Body of pancreas (tissue), 4 donors: Measurements from ENCODE around the gene RBP2. TPM values are rescaled to one million over a fixed set of nuclear protein-coding genes. Genes with fewer than 3 reads are reported as not detected.

Experiments used
- ATAC-seq: fragments of 150-250 bp; one replicate; pipeline ENCODE4 v1.9.1; 2016
- DNase-seq, 4 donors: peaks; one replicate each; pipeline ENCODE4 v3.0.0-alpha.2; 2019
- H3K27ac ChIP-seq, 4 donors: fragments of 200-600 bp; sonication (generic); 1 replicate in 3 of 4; 2 replicates in 1 of 4; pipeline versions ENCODE4 v1.5.1 to v1.6.1; 2016 to 2019; ENCODE audit warnings: mild to moderate bottlenecking in 1 of 4, mixed read lengths in 1 of 4, moderate library complexity in 1 of 4
- H3K27me3 ChIP-seq, 2 donors: fragments of 200-600 bp; sonication (generic); one replicate each; pipeline ENCODE4 v1.6.0; 2016; ENCODE audit warnings: mild to moderate bottlenecking in 1 of 2
- H3K36me3 ChIP-seq, 2 donors: fragments of 200-600 bp; sonication (generic); replicated peaks in 1 of 2; 2 replicates each; pipeline ENCODE4 v1.5.1; 2016; ENCODE audit warnings: low read depth in 2 of 2; ENCODE audit not compliant: insufficient read depth in 1 of 2
- H3K4me1 ChIP-seq: fragments of 200-600 bp; sonication (generic); one replicate; pipeline ENCODE4 v1.6.0; 2016
- H3K4me3 ChIP-seq, 2 donors: fragments of 200-600 bp; sonication (generic); 1 replicate in 1 of 2; 2 replicates in 1 of 2; pipeline ENCODE4 v1.5.1; 2016 to 2019
- H3K9me3 ChIP-seq, 3 donors: fragments of 200-600 bp; sonication (generic); 1 replicate in 2 of 3; 2 replicates in 1 of 3; pipeline ENCODE4 v1.5.1; 2016
- POLR2A ChIP-seq, 3 donors: fragments of 450-650 bp; IDR thresholded peaks; one replicate each; pipeline ENCODE4 v1.6.1; 2016; ENCODE audit warnings: antibody characterized with exemption in 3 of 3, mild to moderate bottlenecking in 2 of 3
- WGBS, 2 donors: methylation state at CpG; one replicate each; pipeline ENCODE4 v1.1.5; 2017; 5-methylcytosine and 5-hydroxymethylcytosine counted together
- intact Hi-C: fragments of 100-400 bp; cut with DNase I; formaldehyde crosslinking; loops from one replicate; pipeline ENCODE4 v1.15.1; 2023
- total RNA-seq, 2 donors: library from RNA; depleted of rRNA; stranded (reverse); fragments of >200 nt; gene quantifications; one replicate each; pipeline ENCODE4 v1.1.0, GENCODE V29; 2016
- TF ChIP-seq, protein P1 (sequence below), 7 experiments: fragments of 450-650 bp in 4 of 7; fragments of 200-600 bp in 3 of 7; sonication (generic) in 3 of 7; IDR thresholded peaks; one replicate each; pipeline ENCODE4 v1.5.1; 2016 to 2019; ENCODE audit warnings: antibody characterized with exemption in 7 of 7

The RBP2 gene
- total RNA-seq, 2 donors from 2014 or later = not detected

DNA sequence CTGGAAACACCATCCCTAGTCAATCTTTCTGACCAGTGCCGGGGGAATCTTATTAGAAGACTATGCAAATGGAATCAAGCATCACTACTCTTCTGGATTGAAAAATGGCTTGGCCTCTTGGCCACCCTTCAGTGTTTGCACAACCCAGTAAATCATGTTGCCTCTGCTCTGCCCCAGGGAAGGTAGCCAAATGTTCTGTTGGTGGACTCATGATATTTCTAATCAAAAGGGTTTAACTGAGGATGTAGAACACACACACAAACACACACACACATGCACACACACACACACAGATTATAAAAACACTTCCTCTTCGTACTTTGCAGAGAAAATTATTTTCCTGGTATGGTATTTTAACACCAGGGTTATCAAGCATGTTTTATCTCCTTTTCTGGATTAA lies 7.9 kb downstream of the RBP2 start:
- no peak for TF ChIP-seq POLR2A (IDR thresholded peaks at IDR 0.05)
- TF ChIP-seq, protein P1, sequence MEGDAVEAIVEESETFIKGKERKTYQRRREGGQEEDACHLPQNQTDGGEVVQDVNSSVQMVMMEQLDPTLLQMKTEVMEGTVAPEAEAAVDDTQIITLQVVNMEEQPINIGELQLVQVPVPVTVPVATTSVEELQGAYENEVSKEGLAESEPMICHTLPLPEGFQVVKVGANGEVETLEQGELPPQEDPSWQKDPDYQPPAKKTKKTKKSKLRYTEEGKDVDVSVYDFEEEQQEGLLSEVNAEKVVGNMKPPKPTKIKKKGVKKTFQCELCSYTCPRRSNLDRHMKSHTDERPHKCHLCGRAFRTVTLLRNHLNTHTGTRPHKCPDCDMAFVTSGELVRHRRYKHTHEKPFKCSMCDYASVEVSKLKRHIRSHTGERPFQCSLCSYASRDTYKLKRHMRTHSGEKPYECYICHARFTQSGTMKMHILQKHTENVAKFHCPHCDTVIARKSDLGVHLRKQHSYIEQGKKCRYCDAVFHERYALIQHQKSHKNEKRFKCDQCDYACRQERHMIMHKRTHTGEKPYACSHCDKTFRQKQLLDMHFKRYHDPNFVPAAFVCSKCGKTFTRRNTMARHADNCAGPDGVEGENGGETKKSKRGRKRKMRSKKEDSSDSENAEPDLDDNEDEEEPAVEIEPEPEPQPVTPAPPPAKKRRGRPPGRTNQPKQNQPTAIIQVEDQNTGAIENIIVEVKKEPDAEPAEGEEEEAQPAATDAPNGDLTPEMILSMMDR (IDR thresholded peaks at IDR 0.05) = no peak
- Histone ChIP-seq H3K4me3 (no peak overlapping the region), H3K9me3 (no peaks in the 10 kb centered on the region), H3K4me1 (peaks cover 7% of the 10 kb centered on the region), H3K36me3 (no peaks in the 10 kb centered on the region), H3K27me3 (no peaks in the 10 kb centered on the region), H3K27ac (no peak overlapping the region)
- ATAC-seq (peak; percentile 50), DNase-seq (peak in 1 of 4 donors; percentile 37)
- 34 to 42% methylated on average over 2 of the region's 2 CpGs for WGBS, 2 donors
- intact Hi-C loops = no loop called here

DNA sequence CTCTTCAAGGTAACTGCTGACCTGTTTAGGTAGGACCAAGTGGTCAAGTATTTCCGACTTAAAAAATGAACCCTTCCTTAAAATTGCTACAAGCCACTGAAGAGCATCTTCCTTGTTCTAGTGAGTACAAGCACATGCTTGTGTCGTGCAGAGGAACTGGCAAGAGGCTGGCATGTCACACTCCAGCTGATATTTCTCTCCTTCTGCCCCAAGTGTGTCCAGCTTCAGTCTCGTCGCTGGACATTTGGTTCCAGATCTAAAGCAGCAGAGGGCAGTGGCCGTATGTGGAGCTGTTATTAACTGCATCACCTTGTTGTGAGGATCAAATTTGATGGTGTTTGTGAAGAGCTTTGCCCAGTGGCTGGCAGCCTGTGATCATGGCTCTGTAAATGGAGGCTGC lies 10.0 kb downstream of the RBP2 start:
- no peaks in the 10 kb centered on the region for H3K36me3 ChIP-seq
- H3K4me1 ChIP-seq = peaks cover 13% of the 10 kb centered on the region
- no peak for ATAC-seq
- no peak overlapping the region for H3K4me3 ChIP-seq
- H3K27ac ChIP-seq = no peak overlapping the region
- intact Hi-C loops = no loop called here
- DNase-seq = no peak
- no peaks in the 10 kb centered on the region for H3K9me3 ChIP-seq
- TF ChIP-seq POLR2A (IDR thresholded peaks at IDR 0.05) = no peak
- TF ChIP-seq, protein P1 (IDR thresholded peaks at IDR 0.05) = no peak
- 84 to 95% methylated on average over 5 of the region's 5 CpGs for WGBS, 2 donors
- no peaks in the 10 kb centered on the region for H3K27me3 ChIP-seq

DNA sequence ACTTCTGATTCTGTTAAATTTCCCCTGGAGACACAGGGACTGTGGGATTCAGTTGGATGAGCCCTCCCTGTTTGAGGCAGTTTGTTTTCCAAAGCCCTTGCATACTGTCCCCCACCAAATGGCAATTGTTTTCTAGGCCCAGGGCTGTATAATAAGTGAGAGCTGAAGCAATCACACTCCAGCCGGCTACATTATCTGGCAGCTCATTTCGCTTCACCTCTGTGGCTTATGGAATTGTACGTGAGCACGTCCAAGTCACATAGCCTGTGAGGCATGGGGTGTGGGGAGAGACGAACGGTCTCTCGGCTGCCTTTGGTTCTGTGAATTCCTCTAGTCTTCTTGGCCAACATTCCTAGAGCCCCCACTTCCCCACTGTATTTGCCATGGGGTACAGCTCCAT lies 10.7 kb downstream of the RBP2 start:
- no peak overlapping the region for H3K4me3 ChIP-seq
- WGBS, 2 donors = 94 to 96% methylated on average over 7 of the region's 7 CpGs
- intact Hi-C loops = no loop called here
- no peaks in the 10 kb centered on the region for H3K27me3 ChIP-seq
- no peak overlapping the region for H3K27ac ChIP-seq
- no peak for DNase-seq
- TF ChIP-seq, protein P1 (IDR thresholded peaks at IDR 0.05) = no peak
- no peak for TF ChIP-seq POLR2A (IDR thresholded peaks at IDR 0.05)
- H3K9me3 ChIP-seq = no peaks in the 10 kb centered on the region
- ATAC-seq = no peak
- peaks cover 13% of the 10 kb centered on the region for H3K4me1 ChIP-seq
- H3K36me3 ChIP-seq = no peaks in the 10 kb centered on the region

DNA sequence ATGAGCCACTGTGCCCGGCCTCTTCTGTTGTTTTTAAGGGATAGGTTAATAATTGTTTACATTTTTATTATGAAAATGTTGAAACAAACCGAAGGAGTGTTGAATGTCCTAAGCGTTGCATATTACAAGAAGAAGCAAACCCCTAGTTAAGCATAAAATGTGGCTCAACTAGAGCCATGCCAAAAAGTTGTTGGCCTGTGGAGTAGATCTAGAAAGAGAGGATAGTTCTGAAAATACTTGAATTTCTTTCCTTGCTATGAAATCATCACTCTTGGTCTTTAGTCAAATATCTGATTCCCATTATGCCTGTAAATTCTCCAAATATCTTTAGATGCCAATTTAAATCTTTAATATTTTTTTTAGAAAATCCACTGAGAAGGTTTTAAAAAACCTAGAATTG lies 12.8 kb downstream of the RBP2 start:
- DNase-seq (no peak), ATAC-seq (no peak)
- intact Hi-C loops = no loop called here
- 54 to 95% methylated on average over 3 of the region's 3 CpGs for WGBS, 2 donors
- TF ChIP-seq, protein P1 (IDR thresholded peaks at IDR 0.05) = no peak
- no peak for TF ChIP-seq POLR2A (IDR thresholded peaks at IDR 0.05)
- Histone ChIP-seq H3K27ac (no peak overlapping the region), H3K9me3 (no peaks in the 10 kb centered on the region), H3K36me3 (no peaks in the 10 kb centered on the region), H3K4me3 (no peak overlapping the region), H3K4me1 (peaks cover 12% of the 10 kb centered on the region), H3K27me3 (no peaks in the 10 kb centered on the region)

DNA sequence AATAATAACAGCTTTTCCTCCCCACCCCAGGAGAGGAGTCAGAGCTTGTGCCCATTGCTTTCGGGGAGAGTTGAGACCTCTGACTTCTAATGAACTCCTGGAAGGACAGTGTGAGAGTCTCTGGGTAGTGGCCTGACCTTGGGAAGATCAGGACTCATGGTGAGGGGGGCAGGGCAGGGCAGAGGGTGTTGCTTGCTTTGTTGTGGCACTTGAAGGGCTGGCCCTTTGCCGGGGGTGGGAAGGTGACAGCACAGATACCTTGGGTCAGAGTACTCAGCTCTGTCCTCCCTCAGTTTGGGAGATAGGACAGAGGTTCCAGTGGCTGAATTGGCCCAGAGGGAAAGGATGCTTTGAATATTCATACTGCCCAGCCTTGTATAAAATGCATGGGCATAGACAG lies 15.8 kb downstream of the RBP2 start:
- Histone ChIP-seq H3K36me3 (no peaks in the 10 kb centered on the region), H3K4me3 (no peak overlapping the region), H3K4me1 (peaks cover 5% of the 10 kb centered on the region), H3K27ac (no peak overlapping the region), H3K9me3 (no peaks in the 10 kb centered on the region), H3K27me3 (no peaks in the 10 kb centered on the region)
- ATAC-seq (no peak), DNase-seq (no peak)
- intact Hi-C loops = no loop called here
- 67 to 83% methylated on average over 2 of the region's 2 CpGs for WGBS, 2 donors
- no peak for TF ChIP-seq POLR2A (IDR thresholded peaks at IDR 0.05)
- TF ChIP-seq, protein P1 (IDR thresholded peaks at IDR 0.05) = no peak
